ENCODE data around the gene HEG1.

HEG1 gene

DNA sequence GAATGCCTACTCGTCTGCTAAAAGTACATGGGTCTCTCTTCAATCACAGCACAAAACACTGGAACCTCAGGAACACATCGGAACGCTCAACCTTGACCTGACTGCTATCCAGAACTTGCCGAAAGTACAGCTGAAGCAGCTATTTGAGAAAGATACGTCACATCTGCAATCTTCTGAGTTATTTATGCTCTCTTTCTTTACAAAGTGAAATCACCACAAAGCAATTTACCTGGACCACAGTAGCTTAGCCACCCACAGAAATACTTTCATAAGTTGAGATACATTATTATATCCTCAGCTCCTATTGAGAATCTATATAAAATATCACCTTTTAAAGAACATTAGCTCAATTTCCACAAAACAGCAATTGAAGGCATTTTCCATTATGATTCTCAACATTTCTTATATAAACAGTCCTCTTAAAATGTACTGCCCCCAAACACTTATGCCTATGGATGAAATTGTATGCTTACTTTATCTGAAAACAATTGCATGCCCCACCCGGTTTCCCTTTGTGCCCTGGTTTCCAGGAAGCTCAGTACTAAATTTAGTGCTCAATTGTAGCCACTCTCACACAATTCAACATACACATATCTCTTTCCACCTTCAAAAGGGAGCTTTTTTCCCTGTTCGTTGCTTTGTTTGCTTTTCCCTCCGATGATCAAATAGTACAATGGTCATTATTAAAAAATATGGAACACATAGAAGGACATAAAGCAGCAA lies 31.8 kb downstream of the HEG1 start:
- no peak overlapping the region for H2BK5ac ChIP-seq (ENCODE audit: low read depth, low read length, poor library complexity)
- H4K12ac ChIP-seq (ENCODE audit: low read depth, low read length), result no peak overlapping the region
- H3K9ac ChIP-seq (ENCODE audit: low read length), result no peak overlapping the region
- H3K9me3 ChIP-seq (ENCODE audit: insufficient read depth, low read depth, low read length), result no peaks in the 10 kb centered on the region
- no peak overlapping the region for H2AFZ ChIP-seq (ENCODE audit: insufficient read depth, low read length, poor library complexity)
- no peaks in the 10 kb centered on the region for H3K4me1 ChIP-seq (ENCODE audit: control insufficient read depth in 1 of 2, insufficient read depth in 2 of 2, low read length in 2 of 2)
- H2BK120ac ChIP-seq (ENCODE audit: insufficient read depth, low read length, poor library complexity), result no peak overlapping the region
- H3K79me2 ChIP-seq (ENCODE audit: control insufficient read depth, insufficient read depth, low read length, poor library complexity), result no peaks in the 10 kb centered on the region
- DNase-seq, result peak in 1 of 2 donors; percentile 43
- H3K27me3 ChIP-seq (ENCODE audit: insufficient read depth, low read length), result no peaks in the 10 kb centered on the region
- no peak overlapping the region for H2AK5ac ChIP-seq (ENCODE audit: low read length)
- H4K91ac ChIP-seq (ENCODE audit: low read depth, low read length), result no peak overlapping the region
- no peak overlapping the region for H4K8ac ChIP-seq (ENCODE audit: low read depth, low read length)
- H3K79me1 ChIP-seq (ENCODE audit: low read length), result no peaks in the 10 kb centered on the region
- no CpG with 5 or more reads among the region's 8 CpGs for WGBS (ENCODE audit: extremely low coverage, insufficient coverage, insufficient read length)
- no peak overlapping the region for H3K4me3 ChIP-seq (ENCODE audit: low read depth, low read length)
- no peak overlapping the region for H3K18ac ChIP-seq (ENCODE audit: low read length)
- no peak overlapping the region for H3K4me2 ChIP-seq (ENCODE audit: low read length)
- H2BK12ac ChIP-seq (ENCODE audit: low read length), result no peak overlapping the region
- H3K36me3 ChIP-seq (ENCODE audit: control insufficient read depth in 1 of 2, insufficient read depth in 2 of 2, low read length in 2 of 2), result peaks cover 24 to 44% of the 10 kb centered on the region in 2 experiments
- H3K27ac ChIP-seq (ENCODE audit: low read depth, low read length), result no peak overlapping the region
- no peak overlapping the region for H3K4ac ChIP-seq (ENCODE audit: low read depth, low read length)
- no peak overlapping the region for H3K23ac ChIP-seq (ENCODE audit: low read length)
- H3K14ac ChIP-seq (ENCODE audit: low read length), result no peak overlapping the region

GRCh38 chr3:125022206-125022605 lies 33.6 kb downstream of the HEG1 start:
- H3K27me3 ChIP-seq (ENCODE audit: insufficient read depth, low read length), result no peaks in the 10 kb centered on the region
- DNase-seq, result no peak
- no peak overlapping the region for H3K18ac ChIP-seq (ENCODE audit: low read length)
- H3K4me2 ChIP-seq (ENCODE audit: low read length), result no peak overlapping the region
- no peak overlapping the region for H4K91ac ChIP-seq (ENCODE audit: low read depth, low read length)
- no peak overlapping the region for H2AK5ac ChIP-seq (ENCODE audit: low read length)
- no peak overlapping the region for H3K4me3 ChIP-seq (ENCODE audit: low read depth, low read length)
- H3K79me1 ChIP-seq (ENCODE audit: low read length), result no peaks in the 10 kb centered on the region
- no peaks in the 10 kb centered on the region for H3K4me1 ChIP-seq (ENCODE audit: control insufficient read depth in 1 of 2, insufficient read depth in 2 of 2, low read length in 2 of 2)
- no peaks in the 10 kb centered on the region for H3K79me2 ChIP-seq (ENCODE audit: control insufficient read depth, insufficient read depth, low read length, poor library complexity)
- no peak overlapping the region for H3K23ac ChIP-seq (ENCODE audit: low read length)
- WGBS (ENCODE audit: extremely low coverage, insufficient coverage, insufficient read length), result no CpG with 5 or more reads among the region's 2 CpGs
- H2AFZ ChIP-seq (ENCODE audit: insufficient read depth, low read length, poor library complexity), result no peak overlapping the region
- no peak overlapping the region for H4K12ac ChIP-seq (ENCODE audit: low read depth, low read length)
- H3K27ac ChIP-seq (ENCODE audit: low read depth, low read length), result no peak overlapping the region
- H3K4ac ChIP-seq (ENCODE audit: low read depth, low read length), result no peak overlapping the region
- no peak overlapping the region for H2BK120ac ChIP-seq (ENCODE audit: insufficient read depth, low read length, poor library complexity)
- H2BK12ac ChIP-seq (ENCODE audit: low read length), result no peak overlapping the region
- no peak overlapping the region for H2BK5ac ChIP-seq (ENCODE audit: low read depth, low read length, poor library complexity)
- H3K9me3 ChIP-seq (ENCODE audit: insufficient read depth, low read depth, low read length), result no peaks in the 10 kb centered on the region
- H3K36me3 ChIP-seq (ENCODE audit: control insufficient read depth in 1 of 2, insufficient read depth in 2 of 2, low read length in 2 of 2), result peaks cover 19 to 34% of the 10 kb centered on the region in 2 experiments
- H3K9ac ChIP-seq (ENCODE audit: low read length), result no peak overlapping the region
- H4K8ac ChIP-seq (ENCODE audit: low read depth, low read length), result no peak overlapping the region
- no peak overlapping the region for H3K14ac ChIP-seq (ENCODE audit: low read length)

DNA sequence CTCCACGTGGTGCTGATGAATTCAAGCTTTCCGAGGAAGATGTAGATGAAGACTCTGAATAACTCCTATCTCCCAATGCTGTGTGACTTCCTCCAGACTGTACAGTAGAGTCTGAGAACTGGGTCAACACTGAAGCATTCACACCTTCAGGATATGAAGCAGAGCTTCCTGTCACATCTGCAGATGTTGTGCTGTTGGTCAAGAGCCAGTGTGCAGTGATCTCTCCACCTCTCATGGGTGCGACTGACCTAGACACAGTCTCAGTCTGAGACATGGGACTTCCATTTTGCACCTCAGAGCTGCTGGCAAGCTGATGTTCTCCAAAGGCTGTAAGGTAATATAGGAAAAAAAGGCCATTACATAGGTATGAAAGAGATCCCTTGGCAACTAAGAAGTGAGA lies 36.5 kb downstream of the HEG1 start:
- H4K8ac ChIP-seq (ENCODE audit: low read depth, low read length), result no peak overlapping the region
- WGBS (ENCODE audit: extremely low coverage, insufficient coverage, insufficient read length), result no CpG with 5 or more reads among the region's 3 CpGs
- no peak overlapping the region for H3K27ac ChIP-seq (ENCODE audit: low read depth, low read length)
- H3K18ac ChIP-seq (ENCODE audit: low read length), result no peak overlapping the region
- H3K4me3 ChIP-seq (ENCODE audit: low read depth, low read length), result no peak overlapping the region
- no peak overlapping the region for H3K9ac ChIP-seq (ENCODE audit: low read length)
- no peak overlapping the region for H3K23ac ChIP-seq (ENCODE audit: low read length)
- H3K4me2 ChIP-seq (ENCODE audit: low read length), result no peak overlapping the region
- no peak for DNase-seq
- no peak overlapping the region for H2BK5ac ChIP-seq (ENCODE audit: low read depth, low read length, poor library complexity)
- H4K91ac ChIP-seq (ENCODE audit: low read depth, low read length), result no peak overlapping the region
- H3K9me3 ChIP-seq (ENCODE audit: insufficient read depth, low read depth, low read length), result no peaks in the 10 kb centered on the region
- H2AFZ ChIP-seq (ENCODE audit: insufficient read depth, low read length, poor library complexity), result no peak overlapping the region
- no peaks in the 10 kb centered on the region for H3K79me2 ChIP-seq (ENCODE audit: control insufficient read depth, insufficient read depth, low read length, poor library complexity)
- peaks cover 16 to 25% of the 10 kb centered on the region in 2 experiments for H3K36me3 ChIP-seq (ENCODE audit: control insufficient read depth in 1 of 2, insufficient read depth in 2 of 2, low read length in 2 of 2)
- H3K27me3 ChIP-seq (ENCODE audit: insufficient read depth, low read length), result no peaks in the 10 kb centered on the region
- H2AK5ac ChIP-seq (ENCODE audit: low read length), result no peak overlapping the region
- H3K14ac ChIP-seq (ENCODE audit: low read length), result no peak overlapping the region
- H3K4ac ChIP-seq (ENCODE audit: low read depth, low read length), result no peak overlapping the region
- H2BK120ac ChIP-seq (ENCODE audit: insufficient read depth, low read length, poor library complexity), result no peak overlapping the region
- peaks cover 0 to 2% of the 10 kb centered on the region in 2 experiments for H3K4me1 ChIP-seq (ENCODE audit: control insufficient read depth in 1 of 2, insufficient read depth in 2 of 2, low read length in 2 of 2)
- no peak overlapping the region for H2BK12ac ChIP-seq (ENCODE audit: low read length)
- no peaks in the 10 kb centered on the region for H3K79me1 ChIP-seq (ENCODE audit: low read length)
- no peak overlapping the region for H4K12ac ChIP-seq (ENCODE audit: low read depth, low read length)

GRCh38 chr3:125017406-125017805 lies 38.4 kb downstream of the HEG1 start:
- Histone ChIP-seq H3K79me1 (ENCODE audit: low read length) (no peaks in the 10 kb centered on the region), H3K14ac (ENCODE audit: low read length) (no peak overlapping the region), H4K91ac (ENCODE audit: low read depth, low read length) (no peak overlapping the region), H3K4me3 (ENCODE audit: low read depth, low read length) (no peak overlapping the region), H4K8ac (ENCODE audit: low read depth, low read length) (no peak overlapping the region), H3K79me2 (ENCODE audit: control insufficient read depth, insufficient read depth, low read length, poor library complexity) (no peaks in the 10 kb centered on the region), H3K27ac (ENCODE audit: low read depth, low read length) (no peak overlapping the region), H3K9ac (ENCODE audit: low read length) (no peak overlapping the region), H3K4me2 (ENCODE audit: low read length) (no peak overlapping the region), H2AFZ (ENCODE audit: insufficient read depth, low read length, poor library complexity) (no peak overlapping the region), H2BK120ac (ENCODE audit: insufficient read depth, low read length, poor library complexity) (no peak overlapping the region), H4K12ac (ENCODE audit: low read depth, low read length) (no peak overlapping the region), H2BK5ac (ENCODE audit: low read depth, low read length, poor library complexity) (no peak overlapping the region), H2AK5ac (ENCODE audit: low read length) (no peak overlapping the region), H3K4ac (ENCODE audit: low read depth, low read length) (no peak overlapping the region), H3K23ac (ENCODE audit: low read length) (no peak overlapping the region), H2BK12ac (ENCODE audit: low read length) (no peak overlapping the region), H3K18ac (ENCODE audit: low read length) (no peak overlapping the region), H3K4me1 (ENCODE audit: control insufficient read depth in 1 of 2, insufficient read depth in 2 of 2, low read length in 2 of 2) (peaks cover 0 to 2% of the 10 kb centered on the region in 2 experiments), H3K27me3 (ENCODE audit: insufficient read depth, low read length) (no peaks in the 10 kb centered on the region), H3K9me3 (ENCODE audit: insufficient read depth, low read depth, low read length) (no peaks in the 10 kb centered on the region), H3K36me3 (ENCODE audit: control insufficient read depth in 1 of 2, insufficient read depth in 2 of 2, low read length in 2 of 2) (peaks cover 31 to 40% of the 10 kb centered on the region in 2 experiments)
- no peak for DNase-seq
- WGBS (ENCODE audit: extremely low coverage, insufficient coverage, insufficient read length), result no CpG with 5 or more reads among the region's 2 CpGs

Measured in trophoblast cell (in vitro differentiated cells and primary cell).